Kidney epithelial cell (primary cell): Measurements from ENCODE around the gene TAS2R3. TPM values are rescaled to one million over a fixed set of nuclear protein-coding genes. Genes with fewer than 3 reads are reported as not detected.

Experiments used
- DNase-seq: peaks from one replicate; pipeline ENCODE4 v3.0.0-alpha.2; 2010; ENCODE audit warnings: low read depth
- H3K27me3 ChIP-seq: 2 replicates; pipeline ENCODE4 v1.6.0; 2011; ENCODE audit warnings: low read length; ENCODE audit not compliant: control insufficient read depth, insufficient read depth
- H3K36me3 ChIP-seq: 2 replicates; pipeline ENCODE4 v1.5.1; 2011; ENCODE audit warnings: low read length; ENCODE audit not compliant: control insufficient read depth, insufficient read depth
- H3K4me3 ChIP-seq: 2 replicates; pipeline ENCODE4 v1.5.1; 2011; ENCODE audit warnings: low read depth, mild to moderate bottlenecking, control low read depth, low read length
- total RNA-seq: library from RNA; depleted of rRNA; stranded (reverse); fragments of >200 nt; gene quantifications from 2 replicates; pipeline ENCODE4 v1.2.3, GENCODE V29; 2015
- TF ChIP-seq, protein P1 (sequence below): IDR thresholded peaks from 2 replicates; pipeline ENCODE4 v1.5.1; 2011; ENCODE audit warnings: mild to moderate bottlenecking, moderate library complexity, low read length, control low read depth, inconsistent platforms; ENCODE audit not compliant: insufficient read depth, poor library complexity, severe bottlenecking

TAS2R3 gene
- total RNA-seq, 1 donor from 2014 or later = 0.29 TPM

DNA sequence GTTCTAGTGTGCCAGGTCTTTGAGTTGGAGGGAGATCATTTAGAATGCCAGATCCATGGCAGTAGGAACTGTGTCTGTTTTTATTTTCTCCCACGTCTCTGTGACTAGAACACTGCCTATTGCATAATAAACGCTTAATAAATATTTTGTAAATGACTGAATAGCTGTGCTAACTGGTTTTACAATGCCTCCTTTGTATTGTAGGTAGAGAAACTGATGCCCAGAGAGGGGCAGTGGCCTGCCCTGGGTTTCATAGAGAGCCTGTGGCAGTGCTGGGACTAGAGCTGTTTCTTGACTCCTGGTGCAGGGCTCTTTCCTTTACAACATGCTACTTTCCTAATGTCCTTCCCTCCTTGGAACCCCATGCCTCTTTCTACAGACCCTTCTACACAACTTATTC, 28.6 kb downstream of the TAS2R3 start:
- TF ChIP-seq, protein P1, sequence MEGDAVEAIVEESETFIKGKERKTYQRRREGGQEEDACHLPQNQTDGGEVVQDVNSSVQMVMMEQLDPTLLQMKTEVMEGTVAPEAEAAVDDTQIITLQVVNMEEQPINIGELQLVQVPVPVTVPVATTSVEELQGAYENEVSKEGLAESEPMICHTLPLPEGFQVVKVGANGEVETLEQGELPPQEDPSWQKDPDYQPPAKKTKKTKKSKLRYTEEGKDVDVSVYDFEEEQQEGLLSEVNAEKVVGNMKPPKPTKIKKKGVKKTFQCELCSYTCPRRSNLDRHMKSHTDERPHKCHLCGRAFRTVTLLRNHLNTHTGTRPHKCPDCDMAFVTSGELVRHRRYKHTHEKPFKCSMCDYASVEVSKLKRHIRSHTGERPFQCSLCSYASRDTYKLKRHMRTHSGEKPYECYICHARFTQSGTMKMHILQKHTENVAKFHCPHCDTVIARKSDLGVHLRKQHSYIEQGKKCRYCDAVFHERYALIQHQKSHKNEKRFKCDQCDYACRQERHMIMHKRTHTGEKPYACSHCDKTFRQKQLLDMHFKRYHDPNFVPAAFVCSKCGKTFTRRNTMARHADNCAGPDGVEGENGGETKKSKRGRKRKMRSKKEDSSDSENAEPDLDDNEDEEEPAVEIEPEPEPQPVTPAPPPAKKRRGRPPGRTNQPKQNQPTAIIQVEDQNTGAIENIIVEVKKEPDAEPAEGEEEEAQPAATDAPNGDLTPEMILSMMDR = no peak
- Histone ChIP-seq H3K4me3 (no peak overlapping the region), H3K36me3 (no peaks in the 10 kb centered on the region), H3K27me3 (no peaks in the 10 kb centered on the region)
- DNase-seq = no peak

Other genes starting within 250 kb of the TAS2R3 start
- 31.7 and 35.3 TPM in 2 replicates for gene AGK, start 212.7 kb upstream of the TAS2R3 start, total RNA-seq
- 17.0 and 18.9 TPM in 2 replicates for gene DENND11, start 61.9 kb upstream of the TAS2R3 start, total RNA-seq
- not detected in 2 replicates for gene WEE2, start 55.7 kb upstream of the TAS2R3 start, total RNA-seq
- 204 and 220 TPM in 2 replicates for gene SSBP1, start 25.7 kb upstream of the TAS2R3 start, total RNA-seq
- gene TAS2R4, start 12.6 kb downstream of the TAS2R3 start, total RNA-seq = 0.07 and 0.08 TPM in 2 replicates
- 0.46 and 3.7 TPM in 2 replicates for gene TAS2R5, start 26.1 kb downstream of the TAS2R3 start, total RNA-seq
- gene PRSS37, start 77.4 kb downstream of the TAS2R3 start, total RNA-seq = not detected in 2 replicates
- gene OR9A4, start 152.3 kb downstream of the TAS2R3 start, total RNA-seq = 0.07 TPM in 1 of 2 replicates, not detected in the other
- gene CLEC5A, start 182.9 kb downstream of the TAS2R3 start, total RNA-seq = not detected in 2 replicates
- not detected in 2 replicates for gene TAS2R38, start 209.7 kb downstream of the TAS2R3 start, total RNA-seq
- gene MGAM, start 231.8 kb downstream of the TAS2R3 start, total RNA-seq = 0.14 TPM in 1 of 2 replicates, not detected in the other